Lung microvascular endothelial cell (primary cell): Measurements from ENCODE around the gene GRHL1. TPM values are rescaled to one million over a fixed set of nuclear protein-coding genes. Genes with fewer than 3 reads are reported as not detected.

ENCODE experiments used
- DNase-seq, 2 donors: peaks; one replicate each; pipeline versions ENCODE4 v3.0.0 to v3.0.0-alpha.2; 2010; ENCODE audit warnings: low read depth in 2 of 2
- total RNA-seq: library from RNA; depleted of rRNA; stranded (reverse); fragments of >200 nt; gene quantifications from 2 replicates; pipeline ENCODE4 v1.2.1, GENCODE V29; 2014

The GRHL1 gene
- total RNA-seq, 1 donor from 2014 or later: 0.40 TPM

DNA sequence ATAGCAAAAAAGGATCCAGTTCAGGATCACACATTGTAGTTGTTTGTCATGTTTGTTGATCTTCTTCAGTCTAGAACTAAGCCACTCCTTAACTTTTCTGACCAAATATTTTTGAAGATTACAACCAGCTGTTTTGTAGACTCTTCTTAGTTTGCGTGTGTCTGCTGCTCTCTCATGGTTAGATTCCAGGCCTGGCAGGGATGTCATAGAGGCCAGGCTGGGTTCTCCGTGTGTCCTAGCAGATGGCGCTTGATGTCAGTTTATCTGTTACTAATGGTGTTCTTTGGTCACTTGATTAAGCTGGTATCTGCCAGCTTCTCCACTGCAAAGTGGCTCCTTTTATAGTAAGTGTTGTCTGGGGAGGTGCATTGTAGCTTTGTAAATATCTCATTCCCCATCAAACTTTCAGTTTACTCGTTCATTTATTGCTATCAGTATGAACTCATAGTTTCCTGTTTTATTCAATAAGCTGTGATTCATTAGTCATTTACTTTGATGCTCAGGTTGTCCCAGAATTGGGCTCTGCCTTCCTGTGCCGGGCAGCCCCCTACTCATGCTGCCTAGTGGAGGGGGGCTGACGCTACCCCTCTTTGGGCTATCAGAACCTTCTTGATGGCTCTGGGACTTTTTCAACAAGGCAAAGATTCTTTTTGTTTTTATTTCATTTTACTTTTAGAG is 42.1 kb downstream of the GRHL1 start:
- DNase-seq: no peak

DNA sequence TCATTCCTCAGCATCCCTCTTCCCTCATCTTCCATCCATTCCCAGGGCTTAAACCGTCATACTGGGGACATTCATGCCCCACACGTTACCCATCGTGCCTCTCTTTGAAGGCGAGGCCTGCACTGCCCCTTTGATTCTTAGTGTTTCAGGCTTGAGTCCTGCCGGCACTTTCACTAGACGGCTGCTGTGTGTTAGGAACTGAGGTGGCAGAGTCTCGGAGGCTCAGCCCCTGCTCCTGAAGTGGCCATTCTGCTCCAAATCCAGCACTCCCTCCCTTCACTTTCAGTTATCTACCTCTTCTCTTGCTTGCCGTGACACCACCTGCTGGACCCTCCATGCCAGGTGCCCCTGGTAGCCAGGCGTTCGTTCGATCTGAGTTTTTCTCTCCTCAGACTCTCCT is 43.0 kb downstream of the GRHL1 start:
- DNase-seq: no peak

DNA sequence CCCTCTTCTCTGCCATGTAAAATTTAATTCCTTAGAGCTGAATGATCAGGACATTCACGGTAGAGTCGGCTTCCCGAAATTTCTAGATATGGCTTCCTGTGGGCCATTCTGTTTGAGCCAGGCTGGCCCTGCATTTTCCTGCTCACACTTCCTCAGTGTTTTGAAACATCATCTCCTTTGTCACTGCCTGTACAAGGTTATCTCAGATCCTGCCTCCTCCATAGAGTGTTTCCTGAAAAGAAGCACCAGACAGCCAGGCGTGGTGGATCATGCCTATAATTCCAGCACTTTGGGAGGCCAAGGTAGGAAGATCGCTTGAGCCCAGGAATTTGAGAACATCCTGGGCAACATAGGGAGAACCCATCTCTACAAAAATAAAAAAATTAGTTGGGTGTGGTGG is 43.6 kb downstream of the GRHL1 start:
- peak in 1 of 2 donors; percentile 48 for DNase-seq

DNA sequence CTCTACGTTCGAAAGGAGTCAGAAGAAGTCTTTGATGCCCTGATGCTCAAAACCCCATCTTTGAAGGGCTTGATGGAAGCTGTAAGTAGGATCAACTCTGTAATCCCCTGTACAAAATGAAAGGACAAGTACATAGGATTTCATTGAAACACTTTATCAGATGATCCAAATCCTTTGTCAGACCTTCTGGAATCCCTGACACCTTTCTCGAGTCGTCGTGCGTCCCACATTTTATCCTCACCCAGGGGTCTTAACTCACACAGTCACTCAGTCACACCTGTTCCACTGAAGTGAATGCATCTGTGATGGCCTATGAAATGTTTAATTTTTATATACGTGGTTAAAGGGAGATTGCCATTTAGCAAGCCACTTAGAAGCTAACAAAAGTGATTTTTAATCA is 44.8 kb downstream of the GRHL1 start:
- no peak for DNase-seq

DNA sequence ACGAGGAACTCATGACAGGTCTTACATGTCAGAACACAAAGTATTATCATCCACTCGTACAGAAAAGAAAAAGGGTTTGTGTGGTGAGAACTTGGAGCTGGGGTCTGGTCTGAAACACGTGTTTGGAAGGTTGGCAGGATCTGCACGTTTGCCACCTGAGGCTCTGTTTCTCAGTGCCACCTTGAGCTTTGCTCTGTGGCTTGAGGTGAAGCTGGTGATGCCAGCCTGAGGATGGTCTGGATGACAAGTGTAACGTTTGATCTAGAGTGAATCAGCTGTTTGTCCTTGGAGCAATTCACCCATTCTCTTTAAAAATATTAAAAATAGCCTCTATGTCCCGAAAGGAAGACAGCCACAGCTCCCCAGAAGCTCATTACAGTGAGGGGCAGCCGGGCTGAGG is 46.4 kb downstream of the GRHL1 start:
- no peak for DNase-seq

DNA sequence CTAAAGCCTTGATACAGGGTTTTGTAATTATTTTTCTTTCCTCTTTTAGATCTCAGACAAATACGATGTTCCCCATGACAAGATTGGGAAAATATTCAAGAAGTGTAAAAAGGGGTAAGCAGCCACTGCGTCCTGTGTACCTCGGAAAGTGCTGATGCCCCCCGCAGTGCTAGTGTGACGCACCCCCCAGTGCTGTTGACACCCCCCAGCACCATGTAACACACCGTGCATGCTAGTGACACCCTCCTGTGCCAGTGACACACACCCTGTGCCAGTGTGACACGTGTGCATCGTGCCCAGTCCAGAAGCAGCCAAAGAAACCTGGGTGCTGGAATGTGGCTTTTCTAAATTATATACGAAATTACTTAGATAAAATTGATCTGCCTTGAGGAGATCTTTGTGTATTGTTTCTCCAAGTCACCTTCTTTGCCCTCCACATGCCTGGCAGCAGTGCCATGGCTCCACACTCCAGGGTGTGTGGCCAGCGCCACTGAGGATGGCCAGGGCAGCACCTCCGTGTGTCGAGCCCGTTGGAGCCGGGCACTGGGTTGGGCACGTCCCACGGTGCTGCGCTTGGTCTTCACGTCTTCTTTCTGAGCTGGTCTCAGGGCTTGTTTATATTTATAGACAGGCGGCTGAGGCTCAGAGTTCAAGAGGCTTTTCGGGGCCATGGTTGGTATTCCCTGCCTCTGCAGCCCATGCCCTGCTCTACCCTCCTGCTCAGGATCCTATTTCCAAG is 47.6 kb downstream of the GRHL1 start:
- DNase-seq: no peak

DNA sequence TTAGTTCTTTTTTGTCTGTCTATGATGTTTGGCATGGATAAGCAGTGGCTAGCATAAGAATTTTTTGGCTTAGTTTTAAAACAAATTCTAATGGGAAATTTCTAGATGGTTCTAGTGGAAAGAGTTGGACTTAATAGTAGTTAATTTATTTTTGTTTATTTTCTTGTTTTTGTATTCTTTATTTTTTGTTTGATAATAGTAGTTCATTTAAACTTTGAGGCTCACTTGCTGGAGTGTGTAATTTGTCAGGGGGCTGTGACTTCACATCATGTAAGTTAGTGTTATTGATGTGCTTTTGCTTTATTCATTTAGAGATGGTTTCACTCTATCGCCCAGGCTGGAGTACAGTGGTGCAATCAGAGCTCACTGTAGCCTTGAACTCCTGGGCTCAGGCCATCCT is 48.2 kb downstream of the GRHL1 start:
- no peak for DNase-seq

DNA sequence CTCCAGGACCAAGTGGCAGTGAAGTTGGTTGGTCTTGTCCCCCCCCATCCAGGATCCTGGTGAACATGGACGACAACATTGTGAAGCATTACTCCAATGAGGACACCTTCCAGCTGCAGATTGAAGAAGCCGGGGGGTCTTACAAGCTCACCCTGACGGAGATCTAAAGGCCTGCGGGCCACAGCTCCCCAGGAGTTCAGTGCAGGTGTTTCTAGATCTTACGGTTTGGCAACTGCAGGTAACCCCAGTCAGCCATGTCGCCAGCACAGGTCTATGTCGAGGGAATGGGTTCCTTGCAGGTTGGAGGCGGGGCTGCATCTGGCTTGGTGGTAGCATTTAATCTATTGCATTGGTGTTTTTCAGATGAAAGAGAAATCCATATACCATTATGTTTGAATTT is 49.0 kb downstream of the GRHL1 start:
- DNase-seq: no peak

DNA sequence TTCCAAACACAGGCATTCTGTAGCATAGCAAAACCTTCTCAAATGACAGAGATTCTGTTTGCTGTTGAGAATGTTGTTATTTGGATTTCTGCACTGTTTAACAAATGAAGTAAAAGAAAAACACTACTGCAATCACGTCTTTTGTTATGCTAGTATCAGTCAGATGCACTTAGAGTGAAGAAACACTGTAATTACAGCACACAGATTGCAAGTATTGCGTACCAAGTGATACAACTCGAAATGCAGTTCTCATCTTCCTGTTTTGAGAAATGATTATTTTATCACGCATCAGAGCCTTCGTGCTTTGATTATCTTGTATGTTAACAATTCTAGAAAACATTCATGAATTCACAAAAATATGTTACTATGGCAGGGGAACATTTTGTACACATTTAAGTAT is 50.1 kb downstream of the GRHL1 start:
- DNase-seq: no peak

DNA sequence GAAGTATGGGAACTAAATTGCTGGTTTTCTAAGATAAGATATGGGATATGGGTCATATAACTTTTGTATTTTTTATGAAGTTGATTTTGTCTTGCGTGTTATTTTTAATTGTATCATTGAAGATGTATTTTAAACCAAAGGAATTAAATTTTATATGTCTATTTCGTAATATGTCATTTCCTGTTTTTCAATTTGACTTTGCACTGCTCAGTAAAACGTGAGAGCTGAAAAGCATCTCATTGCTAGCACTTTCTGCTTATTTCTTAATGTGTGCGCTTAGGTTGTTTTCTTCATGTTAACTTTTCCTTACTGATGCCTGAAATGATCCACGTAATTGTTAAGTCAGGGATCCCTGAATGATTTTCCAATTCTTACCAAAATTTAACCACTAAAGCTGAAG is 50.6 kb downstream of the GRHL1 start:
- no peak for DNase-seq

DNA sequence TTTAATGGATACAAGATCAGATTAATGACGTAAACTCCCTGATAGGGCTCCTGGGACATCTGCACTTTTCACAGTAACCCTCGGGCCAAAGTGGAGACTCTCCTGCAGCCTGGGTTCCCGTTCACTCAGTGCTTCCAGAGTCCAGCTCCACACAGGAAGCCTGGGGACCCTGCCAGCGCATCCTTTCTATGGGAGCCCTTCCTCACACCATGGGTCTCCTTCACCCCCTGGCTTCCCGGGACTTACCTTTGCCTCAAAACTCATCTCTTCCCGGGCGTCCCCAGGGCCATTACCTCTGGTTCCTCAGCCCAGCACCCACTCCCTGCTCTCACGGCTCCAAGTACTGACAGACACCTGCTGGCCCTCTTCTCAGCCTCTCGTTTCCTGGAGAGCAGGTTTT is 51.2 kb downstream of the GRHL1 start:
- no peak for DNase-seq

DNA sequence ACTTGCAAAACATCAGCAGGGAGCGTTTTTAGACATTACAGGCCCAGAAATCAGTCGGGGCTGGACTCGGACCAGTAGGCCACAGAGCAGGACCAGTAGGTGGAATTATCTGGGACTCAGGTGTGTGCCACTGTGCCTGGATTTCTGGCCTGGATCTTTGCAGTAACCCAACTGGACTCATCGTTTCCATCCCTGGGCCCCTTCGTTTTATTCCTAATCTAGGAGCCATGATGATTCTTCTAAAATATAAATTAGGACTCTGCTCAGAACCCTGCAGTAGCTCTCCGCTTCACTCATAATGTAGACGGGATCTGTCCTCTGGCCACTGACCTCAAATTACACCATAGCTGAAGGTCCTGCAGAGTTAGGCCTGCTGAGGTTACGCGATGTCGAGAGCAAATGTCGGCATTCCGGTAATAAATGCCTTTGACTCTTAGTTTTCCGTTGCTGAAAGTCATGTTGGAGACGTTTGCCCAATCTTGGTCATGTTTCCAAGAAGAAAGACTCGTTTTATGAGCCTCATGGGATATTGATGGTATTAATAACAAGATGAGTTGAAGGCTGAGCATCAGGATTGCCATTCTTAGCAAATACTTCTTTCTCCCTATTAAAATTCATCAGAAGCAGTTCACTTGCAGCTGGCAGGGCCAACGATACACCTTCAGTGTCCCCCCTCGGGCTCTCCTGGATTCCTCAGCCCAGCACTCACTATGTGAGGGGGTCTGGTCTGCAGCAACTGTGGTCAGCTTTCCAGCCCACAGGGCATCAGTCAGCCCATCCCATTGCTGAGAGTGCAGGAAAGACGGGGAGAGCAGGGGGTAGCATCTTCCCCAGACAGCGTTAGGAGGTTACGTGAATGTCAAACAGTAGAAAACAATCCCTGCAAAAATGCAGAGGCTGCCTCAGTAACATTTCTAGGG is 52.0 kb downstream of the GRHL1 start:
- DNase-seq: no peak

DNA sequence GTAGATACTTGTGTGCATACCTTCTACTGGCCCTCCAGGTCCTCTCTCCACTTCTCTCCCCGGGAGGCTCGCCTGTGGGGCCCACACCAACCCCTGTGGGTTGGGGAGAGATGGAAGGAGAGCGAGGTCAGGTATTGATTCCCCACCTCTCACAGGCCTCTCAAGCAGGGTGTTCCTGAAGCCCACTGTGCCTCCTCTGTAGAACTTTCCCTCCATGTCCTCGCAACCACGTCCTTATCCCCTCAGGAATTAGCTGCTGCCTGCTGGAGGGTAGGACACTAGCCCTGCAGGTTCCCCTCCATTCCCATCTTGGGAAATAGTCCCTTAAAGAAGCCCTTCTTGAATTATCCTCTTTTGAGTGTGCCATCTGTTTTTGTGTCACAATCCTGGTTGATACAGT is 52.9 kb downstream of the GRHL1 start:
- no peak for DNase-seq

DNA sequence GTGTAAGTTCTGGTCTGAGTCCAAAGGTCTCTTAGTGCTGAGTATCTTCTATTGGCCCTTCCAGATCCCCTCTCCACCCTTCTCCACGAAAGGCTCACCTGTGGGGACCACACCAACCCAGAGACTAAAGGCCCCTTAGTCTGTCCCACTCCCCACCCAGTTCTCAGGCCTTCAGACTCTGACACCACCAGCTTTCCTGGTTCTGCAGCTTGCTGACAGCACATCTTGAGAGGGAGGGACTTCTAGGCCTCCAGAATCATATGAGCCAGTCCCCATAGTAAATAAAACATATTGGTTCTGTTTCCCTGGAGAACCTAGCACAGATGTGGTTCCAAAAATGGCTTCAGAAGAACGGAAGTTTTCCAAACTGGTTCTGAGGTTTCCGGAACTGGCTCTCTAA is 53.3 kb downstream of the GRHL1 start:
- no peak for DNase-seq

DNA sequence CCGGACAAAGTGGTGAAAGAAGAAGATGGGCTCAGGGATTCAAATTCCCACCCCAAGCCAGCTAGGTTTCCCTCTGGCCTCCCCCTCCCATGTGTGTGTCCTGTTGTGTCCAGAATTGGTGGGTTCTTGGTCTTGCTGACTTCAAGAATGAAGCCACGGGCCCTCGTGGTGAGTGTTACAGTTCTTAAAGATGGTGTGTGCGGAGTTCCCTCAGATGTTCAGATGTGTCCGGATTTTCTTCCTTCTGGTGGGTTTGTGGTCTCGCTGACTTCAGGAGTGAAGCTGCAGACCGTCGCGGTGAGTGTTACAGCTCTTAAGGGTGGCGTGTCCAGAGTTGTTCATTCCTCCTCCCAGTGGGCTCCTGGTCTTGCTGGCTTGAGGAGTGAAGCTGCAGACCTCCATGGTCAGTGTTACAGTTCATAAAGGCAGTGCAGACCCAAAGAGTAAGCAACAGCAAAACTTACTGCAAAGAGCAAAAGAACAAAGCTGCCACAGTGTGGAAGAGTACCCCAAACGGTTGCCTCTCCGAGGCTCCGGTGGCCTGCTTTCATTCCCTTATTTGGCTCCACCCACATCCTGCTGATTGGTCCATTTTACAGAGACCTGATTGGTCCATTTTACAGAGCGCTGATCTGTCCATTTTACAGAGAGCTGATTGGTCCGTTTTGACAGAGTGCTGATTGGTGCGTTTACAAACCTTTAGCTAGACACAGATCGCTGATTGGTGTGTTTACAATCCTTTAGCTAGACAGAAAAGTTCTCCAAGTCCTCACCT is 54.2 kb downstream of the GRHL1 start:
- no peak for DNase-seq

DNA sequence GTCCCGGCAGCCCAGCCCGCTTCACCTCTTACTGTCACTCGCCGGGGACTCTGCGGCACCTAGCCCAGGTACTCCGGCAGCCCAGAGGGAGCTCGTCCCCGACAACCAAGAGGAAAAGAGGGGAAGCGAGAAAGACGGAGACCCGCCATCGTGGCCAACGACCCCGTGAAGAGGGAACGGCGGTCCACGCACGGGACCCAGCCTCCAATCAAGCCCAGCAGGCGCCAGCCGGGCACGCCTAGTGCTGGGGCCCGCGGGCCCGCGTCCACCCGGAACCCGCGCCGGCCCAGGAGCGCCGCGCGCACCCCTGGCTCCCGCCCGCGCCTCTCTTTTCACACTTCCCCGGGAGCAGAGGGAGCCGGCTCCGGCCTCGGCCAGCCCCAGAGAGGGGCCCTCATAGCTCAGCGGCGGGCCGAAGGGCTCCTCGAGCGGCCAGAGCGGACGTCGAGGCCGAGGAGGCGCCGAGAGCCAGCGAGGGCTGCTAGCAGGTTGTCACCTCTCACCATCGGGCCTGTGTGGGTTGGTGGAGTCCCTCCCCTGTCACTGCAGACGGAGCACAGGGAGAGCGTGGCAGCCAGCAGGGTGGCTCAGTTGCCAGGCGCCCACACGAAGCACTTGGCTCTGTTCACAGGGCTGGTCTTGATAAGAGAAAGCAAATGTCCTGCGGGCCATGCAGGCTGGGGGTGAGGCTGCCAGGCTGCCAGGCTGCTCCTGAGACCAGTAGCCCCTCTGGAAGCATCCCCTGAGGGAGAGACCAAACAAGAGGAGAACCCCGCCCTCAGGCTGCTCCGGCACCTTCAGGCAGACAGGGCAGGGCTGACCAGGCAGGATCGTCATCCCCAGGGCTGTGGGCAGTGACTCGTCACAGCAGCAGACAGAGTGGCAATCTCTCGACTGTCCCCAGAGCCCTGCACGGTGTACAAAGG is 55.0 kb downstream of the GRHL1 start:
- peak in 1 of 2 donors; percentile 31 for DNase-seq

DNA sequence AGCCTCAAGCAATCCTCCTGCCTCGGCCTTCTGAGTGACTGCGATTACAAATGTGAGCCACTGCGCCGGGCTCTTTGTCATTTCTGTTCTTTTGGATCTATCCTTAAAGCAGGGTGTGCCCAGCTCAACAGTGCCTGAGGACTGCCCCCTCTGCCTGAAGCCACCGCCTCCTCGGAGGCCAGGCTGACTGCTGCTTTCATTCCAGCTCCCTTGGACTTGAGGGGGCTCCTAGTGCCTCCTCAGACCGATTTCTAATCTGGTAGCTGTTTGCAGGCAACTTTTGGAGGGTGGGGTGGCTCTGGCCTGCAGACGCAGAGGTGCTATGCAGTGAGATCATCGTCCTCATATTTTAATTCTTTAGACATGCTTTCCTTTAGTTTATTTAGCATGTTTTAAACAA is 55.9 kb downstream of the GRHL1 start:
- no peak for DNase-seq

DNA sequence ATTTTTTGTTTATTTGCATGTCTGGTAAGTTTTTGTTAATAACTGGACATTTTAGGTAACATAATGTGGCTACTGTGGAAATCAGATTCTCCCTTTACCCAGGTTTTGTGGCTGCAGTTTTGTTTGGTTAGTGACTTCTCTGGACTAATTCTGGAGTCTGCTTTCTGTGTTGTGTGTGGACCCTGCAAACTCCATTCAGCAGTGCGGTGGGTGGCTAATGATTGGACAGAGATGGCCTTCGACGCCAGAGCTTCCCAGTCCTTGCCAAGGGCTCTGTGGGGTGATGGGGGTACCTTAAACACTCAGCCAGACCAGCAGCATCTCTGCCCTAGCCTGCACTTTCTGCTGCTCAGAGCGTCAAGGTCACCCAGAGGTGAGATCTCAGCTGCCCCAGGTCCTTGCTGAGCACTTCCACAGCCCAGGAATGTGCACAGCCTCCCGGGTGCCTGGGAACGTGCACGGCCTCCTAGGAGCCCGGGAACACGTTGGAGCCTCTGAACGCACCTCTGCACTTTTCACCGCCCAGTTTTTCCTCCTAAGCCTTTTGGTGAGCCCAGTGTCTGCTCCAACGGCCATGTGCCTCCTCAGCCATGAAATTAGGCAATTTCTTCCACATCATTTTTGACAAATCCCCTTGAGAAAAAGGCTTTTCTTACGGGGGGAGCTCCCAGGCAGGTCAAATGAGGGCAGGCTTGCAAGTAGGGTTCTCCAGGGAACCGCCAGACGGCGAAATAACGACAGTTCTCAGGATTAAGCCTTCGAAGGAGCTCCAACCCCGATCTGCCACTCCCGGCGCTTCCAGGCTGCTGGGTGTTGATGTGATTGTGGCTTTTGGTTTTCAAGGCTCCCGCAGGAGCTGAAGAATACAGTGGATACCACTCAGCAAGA is 56.7 kb downstream of the GRHL1 start:
- DNase-seq: no peak

DNA sequence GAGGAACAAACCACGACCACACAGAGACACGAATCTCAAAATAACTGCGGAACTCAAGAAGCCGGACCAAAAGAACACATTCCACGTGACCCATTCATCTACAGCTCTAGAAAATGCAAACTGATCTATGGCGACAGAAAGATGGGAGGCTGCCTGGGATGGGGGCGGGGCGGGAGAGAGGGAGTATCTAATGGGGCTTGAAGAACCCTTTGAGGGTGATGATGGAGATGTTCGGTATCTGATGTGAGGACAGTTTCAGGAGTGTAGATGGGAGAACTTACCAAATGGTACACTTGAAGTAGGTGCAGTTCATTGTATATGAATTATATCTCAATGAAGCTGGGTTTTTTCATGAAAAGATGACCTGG is 57.3 kb downstream of the GRHL1 start:
- DNase-seq: no peak
